SU-DHL-6 (cell line): Measurements from ENCODE around the gene SF3B2.

Source experiments
- CTCF ChIP-seq: fragments of 200-600 bp; sonication (generic); IDR thresholded peaks from one replicate; pipeline ENCODE4 v1.5.1; 2017; ENCODE audit warnings: antibody characterized with exemption, mild to moderate bottlenecking, low read length, moderate library complexity; ENCODE audit not compliant: insufficient read depth, poor library complexity, severe bottlenecking
- EZH2phosphoT487 ChIP-seq: fragments of 200-600 bp; sonication (generic), shearing (Covaris generic); conservative IDR thresholded peaks from 2 replicates; pipeline ENCODE4 v1.6.1; 2018; ENCODE audit warnings: mild to moderate bottlenecking, antibody characterized with exemption, low read length, moderate library complexity, mixed read lengths

GRCh38 chr11:66115638-66116301, 63.6 kb downstream of the SF3B2 start:
- no peak for TF ChIP-seq CTCF
- TF ChIP-seq EZH2phosphoT487 = no peak
